Spleen (tissue), 7 donors: ENCODE data around the gene ATAD3B.

ENCODE experiments used
- CTCF ChIP-seq, 11 experiments: fragments of 200-600 bp in 7 of 11; fragments of 450-650 bp in 4 of 11; sonication (generic) in 4 of 11; IDR thresholded peaks in 8 of 11; conservative IDR thresholded peaks in 3 of 11; 1 replicate in 7 of 11; 2 replicates in 4 of 11; pipeline versions ENCODE4 v1.4.0 to v1.8.0; 2016 to 2021; ENCODE audit warnings: antibody characterized with exemption in 11 of 11, inconsistent platforms in 4 of 11, mild to moderate bottlenecking in 1 of 11
- POLR2AphosphoS5 ChIP-seq, 3 donors: sonication (generic); formaldehyde crosslinking; IDR thresholded peaks; one replicate each; pipeline ENCODE4 v1.5.1; 2017; ENCODE audit warnings: antibody characterized with exemption in 3 of 3
- donor health status: DM: no; HTN: no; CAD: no; lungs with moderate emphysema.
- donor health status: DM: no; HTN: no; CAD: no.
- donor health status: DM: no; HTN: no; CAD: no.

DNA sequence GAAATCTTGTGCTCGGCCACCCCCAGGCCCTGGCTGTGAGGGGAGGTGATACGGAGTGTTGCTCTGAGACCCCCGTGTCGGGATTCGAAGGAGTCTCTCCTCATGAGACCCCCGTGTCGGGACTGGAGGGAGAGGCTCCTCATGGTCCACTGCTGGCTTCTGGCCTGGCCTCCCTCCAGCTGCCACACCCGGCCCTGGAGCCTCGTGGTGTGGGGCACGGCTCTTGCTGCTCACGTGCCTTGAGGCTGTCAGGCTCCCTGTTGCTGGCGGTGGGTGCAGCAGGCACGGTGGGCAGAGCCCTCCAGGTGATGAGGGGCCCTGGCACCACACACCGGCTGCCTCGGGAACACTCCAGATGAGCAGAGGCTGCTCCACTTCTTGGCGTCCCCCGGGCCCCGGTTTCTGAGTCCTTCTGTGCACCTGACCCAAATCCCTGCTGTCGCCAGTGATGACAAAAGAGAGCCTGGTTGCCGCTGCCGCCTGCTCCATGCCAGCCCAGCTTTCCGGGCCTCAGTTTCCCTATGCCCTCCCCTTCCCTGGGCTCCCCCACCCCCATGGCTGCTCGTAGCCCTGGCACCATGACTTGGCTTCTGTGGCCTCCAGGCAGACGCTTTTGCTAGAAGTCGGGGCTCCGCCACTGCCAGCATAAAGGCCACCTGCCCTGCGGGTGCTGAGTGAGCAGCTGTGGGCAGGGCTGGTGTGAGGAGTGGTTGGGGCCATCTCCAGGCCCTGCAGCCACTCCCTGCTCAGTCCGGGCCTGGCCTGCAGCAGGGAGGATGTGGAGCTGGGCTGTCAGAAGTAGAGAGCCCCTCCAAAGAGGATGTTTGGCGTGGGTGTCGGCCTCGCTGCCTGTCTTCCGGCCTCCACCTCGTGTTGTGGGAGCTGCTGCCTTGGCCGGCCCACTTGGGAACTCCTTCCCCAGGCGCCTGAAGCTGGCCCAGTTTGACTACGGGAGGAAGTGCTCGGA is 57.0 kb downstream of the ATAD3B start:
- no peak for TF ChIP-seq CTCF (IDR thresholded peaks at IDR 0.05 in 8 of 11, conservative IDR thresholded peaks at IDR 0.05 in 3 of 11)
- no peak for TF ChIP-seq POLR2AphosphoS5 (IDR thresholded peaks at IDR 0.05)
